NK-92 treated with Interleukin-12 subunit alpha and Interleukin-12 subunit beta, amount 100 ng/mL, for 24 hours (cell line): ENCODE results near the gene GUCY1A1.

Experiments used
- DNase-seq: peaks from one replicate; lab custom pipeline; 2025; lab: John Stamatoyannopoulos, UW

The GUCY1A1 gene

DNA sequence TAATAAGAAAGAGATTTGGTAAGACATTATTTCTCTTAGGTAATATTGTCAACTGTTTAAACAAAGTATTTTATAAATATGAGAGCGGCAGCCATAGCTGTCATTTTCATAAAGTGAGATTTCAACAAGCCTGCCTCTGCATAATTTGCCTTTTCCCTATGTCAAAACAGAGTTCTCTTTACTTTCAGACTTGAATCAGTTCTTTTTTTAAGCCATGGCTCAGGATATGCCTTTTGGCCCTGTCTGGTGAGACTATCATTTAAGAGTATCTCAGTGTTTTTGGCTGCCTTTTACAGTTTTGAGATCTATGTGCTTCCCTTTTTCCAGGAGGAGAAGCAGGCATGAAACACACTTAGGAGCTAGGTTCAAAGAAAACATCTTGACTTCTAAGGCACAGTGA lies 7.5 kb upstream of the GUCY1A1 start:
- no peak for DNase-seq

DNA sequence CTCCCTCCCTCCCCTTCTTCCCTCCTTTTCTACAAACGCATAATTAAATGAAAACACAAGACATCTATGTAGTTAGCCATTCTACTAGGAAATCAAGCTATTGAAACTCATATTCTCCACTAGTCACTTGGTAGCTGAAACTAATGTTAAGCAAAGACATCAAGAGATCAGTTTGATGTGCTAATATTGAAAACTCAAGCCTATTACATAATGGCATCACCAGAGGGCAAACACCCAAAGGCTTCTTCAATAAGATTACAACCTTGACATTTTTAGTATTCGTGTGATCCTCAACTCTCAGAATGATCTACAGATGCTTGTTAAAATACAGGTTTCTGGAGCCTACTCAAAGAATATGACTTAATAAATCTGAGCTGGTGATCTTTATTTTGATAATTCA lies 6.2 kb upstream of the GUCY1A1 start:
- DNase-seq: no peak

DNA sequence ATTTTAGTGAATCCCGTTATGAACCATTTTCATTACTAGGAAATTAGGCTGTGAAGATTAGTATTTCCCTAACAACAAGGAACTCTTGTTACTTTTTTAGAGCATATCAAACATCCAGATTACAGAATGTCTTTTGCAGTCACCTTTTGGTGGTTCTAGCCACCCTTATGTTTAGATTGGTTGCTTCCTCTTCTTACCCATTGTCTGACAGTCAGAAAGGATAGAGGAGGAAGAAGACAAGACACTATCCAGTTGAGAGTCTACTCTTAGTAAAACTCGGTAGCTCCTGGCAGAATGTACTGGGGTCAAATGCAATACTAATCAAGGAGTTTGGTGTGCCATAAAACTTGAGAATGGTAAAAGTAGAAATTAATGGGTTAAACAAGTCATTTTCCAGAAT lies 1.6 kb upstream of the GUCY1A1 start:
- no peak for DNase-seq

DNA sequence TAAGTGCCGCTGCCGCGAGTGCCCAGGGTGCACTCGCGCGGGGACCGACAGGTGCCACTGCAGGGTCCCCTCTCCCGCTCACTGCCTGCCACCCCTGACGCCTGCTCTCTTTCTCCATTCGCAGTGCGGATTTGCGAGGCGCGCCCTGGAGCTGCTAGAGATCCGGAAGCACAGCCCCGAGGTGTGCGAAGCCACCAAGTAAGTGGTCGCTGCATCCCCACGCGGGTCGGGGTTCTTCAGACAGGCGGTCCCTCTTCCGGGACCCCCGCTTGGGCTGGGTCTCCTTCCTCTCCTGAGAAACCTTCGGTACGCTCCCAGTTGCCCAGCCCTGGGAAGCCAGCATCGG lies 547 bp downstream of the GUCY1A1 start:
- DNase-seq: no peak

DNA sequence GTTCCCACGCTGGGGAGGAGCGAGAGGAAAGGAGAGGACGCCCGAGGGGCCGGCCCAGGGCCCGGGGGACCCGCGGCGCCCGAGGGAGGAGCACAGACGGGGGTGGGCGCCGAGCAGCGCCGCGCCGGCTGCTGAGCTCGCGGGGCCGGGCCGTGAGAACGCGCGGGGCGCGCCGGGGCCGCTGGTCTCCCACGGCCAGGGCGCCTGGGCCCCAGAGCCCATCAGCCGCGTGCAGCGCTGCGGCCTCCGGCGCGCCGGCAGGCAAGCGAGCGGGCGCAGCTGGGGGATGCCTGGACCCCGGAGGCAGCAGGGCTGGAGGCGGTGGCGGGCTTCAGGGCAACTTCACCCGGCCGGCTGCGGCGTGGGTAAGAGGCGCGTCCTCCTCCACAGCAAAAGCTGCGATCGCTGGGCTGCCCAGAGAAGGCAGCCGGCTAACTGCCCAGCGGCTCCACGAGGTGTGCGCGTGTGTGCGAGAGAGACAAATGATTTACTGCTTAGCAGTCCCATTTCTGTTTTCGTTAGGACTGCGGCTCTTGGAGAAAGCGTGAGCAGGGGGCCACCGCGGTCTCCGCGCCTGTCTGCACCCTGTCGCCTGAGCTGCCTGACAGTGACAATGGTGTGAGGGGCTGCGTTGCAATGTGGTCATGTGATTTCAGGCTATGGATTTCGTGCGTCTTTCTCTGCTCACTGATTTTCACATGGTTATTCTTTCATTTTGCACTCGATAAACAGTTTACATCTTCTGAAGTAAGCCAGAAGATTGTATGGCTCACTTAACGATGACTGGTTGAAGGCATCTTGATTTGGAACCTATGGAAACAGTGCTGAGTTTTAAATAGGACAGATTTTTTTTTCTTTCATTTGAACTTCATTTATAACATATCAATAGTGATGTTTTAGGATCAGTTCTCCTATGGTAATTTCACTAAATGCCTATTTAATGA lies 1.2 kb downstream of the GUCY1A1 start:
- DNase-seq: no peak

DNA sequence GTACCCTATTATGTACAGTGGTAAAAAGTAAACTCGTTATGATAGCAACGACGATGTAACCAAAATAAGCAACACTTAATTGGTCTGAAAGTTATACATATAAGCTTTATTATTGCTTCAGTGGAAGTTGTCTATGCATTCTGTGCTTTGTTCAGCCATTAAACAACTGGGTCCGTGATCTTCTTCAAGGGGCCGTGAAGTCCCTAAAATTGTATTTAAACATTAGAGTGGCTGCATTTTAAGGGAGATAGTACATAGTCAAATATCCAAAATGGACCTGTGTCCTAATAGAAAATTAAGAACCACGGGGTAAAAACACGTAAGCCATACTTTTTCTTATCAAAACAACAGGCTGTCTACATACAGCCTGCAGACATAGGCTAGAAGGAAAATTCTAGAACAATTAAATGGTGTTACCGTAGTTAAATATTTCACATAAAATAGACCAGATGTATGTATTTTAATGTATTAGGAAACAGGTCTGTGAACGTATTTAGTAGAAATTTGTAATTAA lies 2.1 kb downstream of the GUCY1A1 start:
- no peak for DNase-seq

DNA sequence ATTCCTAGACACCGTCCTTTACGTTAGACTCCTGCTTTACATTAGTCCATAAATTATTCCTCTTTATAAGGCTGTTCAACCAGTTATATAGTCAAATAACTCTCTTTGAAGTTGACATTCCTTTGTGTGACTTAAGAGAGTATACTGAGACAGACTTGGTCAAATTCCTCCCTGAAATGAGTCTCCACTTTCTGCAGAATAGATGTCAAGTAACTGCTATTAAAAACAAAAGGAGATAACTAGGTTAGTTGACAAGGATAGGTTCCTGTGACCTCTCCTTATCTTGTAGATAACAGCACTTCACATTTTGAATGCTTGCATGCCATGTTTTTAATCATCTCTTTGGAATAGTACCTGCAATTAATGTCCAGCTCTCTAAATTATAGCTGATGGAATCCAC lies 5.7 kb downstream of the GUCY1A1 start:
- no peak for DNase-seq

DNA sequence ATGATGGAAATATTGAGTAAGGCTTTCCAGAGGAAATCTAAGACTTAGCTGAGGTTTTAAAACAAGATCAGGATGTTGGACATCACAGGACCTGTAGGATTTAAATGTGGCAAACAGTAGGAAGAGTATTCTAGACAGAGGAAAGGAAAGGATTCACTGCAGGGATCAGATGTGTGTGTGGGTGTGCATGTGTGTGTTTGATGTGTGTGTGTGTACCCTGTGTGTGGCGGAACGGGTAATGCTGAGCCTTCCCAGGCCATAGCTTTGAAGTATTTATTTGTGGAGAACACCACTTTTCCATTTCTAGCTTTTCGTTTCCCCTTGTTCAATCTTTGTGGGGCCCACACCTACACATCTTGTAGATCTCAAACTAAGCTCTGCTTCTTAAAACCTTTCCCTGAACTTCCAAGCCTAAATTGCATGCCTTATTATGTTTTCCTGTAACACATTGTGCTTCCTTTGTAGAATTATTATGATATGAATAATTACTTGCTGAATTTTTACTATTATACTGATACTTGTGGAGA lies 6.9 kb downstream of the GUCY1A1 start:
- no peak for DNase-seq

DNA sequence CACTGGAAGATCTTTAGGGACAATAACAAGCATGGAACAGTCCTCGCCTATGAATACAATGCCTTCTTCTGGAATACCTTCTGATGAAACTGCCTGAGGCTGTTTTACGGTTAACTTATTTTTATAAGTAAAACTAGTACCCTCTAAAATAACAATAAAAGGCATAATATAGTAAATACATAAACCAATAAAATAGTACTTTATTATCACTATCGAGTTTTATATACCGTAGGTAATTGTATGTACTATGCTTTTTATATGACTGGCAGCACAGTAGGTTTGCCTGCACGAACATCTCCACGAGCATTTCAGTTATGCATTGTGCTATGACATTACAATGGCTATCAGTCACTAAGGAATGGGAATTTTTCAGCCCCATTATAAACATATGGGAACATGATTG lies 8.0 kb downstream of the GUCY1A1 start:
- DNase-seq: no peak

DNA sequence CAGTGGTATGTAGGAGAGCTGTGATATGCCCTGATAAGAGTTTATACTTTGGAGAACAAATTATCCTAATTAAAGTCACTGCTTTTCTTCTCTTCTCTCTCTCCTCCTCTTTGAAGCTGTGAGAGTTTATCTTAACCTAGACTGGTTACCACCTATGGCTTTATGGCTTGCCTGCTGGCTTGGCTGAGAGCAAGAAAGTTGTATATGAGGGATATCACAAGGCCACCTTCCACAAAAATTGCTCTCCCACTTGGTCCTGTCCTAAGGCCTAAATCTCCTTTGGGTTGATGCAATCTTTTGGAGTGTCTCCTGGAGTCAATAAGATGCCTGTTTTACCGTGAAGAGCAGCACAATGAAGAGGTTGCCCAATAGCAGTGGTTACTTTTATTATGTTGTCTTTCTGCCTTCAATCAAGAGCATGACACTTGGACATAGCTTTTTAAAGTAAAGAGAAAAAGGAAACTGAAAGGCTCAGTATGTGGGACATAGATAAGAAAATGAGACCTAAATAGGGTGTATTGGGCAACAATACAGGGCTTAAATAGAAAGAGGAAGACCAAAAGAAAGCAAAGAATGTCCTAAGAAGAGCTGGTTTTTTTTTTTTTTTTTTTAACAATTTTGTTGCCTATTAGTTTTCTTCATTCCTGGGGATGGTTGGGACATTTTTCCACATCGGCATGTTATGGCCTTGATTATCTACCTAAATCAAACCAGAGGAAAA lies 9.2 kb downstream of the GUCY1A1 start:
- DNase-seq: no peak

DNA sequence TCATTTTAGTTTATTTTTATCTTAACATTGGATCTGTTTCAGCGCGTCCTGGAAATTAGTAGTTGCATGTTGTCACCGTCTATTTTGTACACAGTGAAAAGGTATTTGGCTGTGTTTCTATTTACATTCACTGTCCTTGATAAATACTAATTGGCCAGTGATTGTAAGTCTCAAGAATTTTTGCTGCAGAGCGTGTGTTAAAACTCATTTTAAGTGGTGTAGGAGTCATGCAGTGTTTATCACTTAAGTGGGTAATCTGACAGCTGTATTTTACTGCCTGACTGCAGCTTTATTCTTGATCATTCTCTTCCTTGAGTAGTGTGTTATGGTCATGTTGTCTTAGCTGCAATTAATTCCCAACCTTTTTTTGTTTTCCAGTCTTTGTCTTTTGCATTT lies 9.8 kb downstream of the GUCY1A1 start:
- DNase-seq: no peak

DNA sequence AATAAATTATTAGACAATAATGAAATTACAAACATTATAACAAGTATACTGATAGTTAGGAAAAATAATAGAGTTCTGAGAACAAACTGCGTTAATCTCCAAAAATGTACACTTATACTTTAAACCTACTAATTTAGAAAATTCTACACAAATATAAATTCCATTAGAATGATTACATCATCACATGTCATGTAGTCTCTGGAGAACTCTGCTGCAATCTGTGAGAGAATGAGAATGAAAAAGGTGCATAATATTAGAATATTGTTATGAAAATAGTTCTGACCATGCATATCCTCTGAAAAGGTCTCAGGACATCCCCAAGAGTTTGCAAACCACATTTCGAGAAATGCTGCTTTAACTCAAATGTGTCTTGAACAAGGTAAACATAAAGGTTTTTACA lies 11.4 kb downstream of the GUCY1A1 start:
- no peak for DNase-seq

DNA sequence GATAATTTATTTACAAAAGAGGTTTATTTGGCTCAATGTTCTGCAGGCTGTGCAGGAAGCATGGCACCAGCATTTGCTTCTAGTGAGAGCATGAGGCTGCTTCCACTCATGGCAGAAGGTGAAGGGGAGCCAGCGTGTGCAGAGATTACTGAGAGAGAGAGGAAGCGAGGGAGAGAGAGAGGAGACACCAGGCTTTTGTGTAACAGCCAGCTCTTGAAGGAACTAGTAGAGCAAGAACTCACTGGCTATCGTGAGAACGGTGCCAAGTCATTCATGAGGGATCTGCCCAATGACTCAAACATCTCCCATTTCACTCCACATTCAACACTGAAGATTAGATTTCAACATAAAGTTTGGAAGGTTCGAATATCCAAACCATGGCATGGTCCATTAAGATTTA lies 12.7 kb downstream of the GUCY1A1 start:
- DNase-seq: no peak

DNA sequence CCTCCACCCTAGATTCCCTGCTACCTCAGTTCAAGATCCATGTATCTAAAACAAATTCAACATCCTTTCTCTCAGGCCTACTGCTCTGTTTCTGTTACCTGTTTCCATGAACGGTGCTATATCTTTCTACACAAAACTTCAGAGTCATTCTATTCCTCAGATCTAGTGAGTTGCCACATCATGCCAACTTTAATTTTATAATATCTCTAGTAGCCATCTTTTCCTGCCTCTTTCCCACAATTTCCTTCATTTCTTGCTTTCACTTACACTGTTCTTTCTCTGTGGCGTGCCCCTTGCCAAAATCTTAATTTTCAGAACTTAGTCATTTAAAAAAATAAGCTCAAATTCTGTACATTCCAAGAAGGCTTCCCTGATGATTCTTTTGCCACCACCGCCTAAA lies 15.2 kb downstream of the GUCY1A1 start:
- DNase-seq: no peak

DNA sequence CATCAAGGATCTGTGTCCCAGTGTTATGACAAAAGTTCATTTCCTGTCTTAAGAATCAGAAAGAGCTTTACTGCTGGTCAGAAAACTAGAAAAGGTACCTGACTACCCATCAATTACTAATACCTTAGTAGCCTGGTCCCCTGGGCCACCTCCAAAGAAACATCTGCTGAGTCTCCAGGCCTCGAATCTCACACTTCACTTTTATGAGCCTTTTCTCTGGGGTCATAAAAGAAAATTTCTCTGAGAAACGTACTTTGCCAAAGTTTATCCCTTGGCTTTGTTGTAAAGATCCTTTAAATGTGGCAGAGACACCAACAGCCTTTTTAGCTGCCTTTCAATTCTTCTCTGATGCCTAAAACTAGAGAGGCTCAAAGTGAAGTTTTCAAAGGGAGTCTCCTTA lies 17.8 kb downstream of the GUCY1A1 start:
- DNase-seq: no peak

DNA sequence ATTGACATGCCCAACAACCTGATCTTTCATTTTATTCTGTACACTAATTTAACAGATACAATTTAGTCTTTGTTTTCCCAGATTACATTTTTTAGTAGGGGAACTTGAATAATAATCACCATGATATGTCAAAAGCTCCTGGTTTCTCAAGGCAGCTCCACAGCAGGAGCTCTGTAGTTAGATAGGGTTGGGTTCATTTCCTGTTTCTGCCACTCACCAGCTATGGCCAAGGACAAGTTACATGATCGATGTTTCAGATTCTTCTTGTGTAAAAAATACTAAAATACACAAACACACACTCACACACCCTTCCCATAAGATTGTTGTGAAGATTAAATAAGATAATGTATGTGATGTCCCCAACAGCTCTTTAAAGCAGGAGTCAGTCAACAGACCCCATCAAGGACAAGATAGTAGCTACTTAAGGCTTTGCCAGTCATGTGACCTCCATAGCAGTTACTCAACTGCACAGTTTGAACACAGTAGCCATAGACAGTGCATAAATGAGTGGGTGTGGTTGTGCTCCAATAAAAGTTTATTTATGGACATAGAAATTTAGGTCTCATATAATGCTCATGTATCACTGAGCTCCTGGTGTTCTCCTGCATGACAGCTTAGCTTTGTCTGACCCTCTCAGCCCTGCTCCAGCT lies 18.4 kb downstream of the GUCY1A1 start:
- no peak for DNase-seq

DNA sequence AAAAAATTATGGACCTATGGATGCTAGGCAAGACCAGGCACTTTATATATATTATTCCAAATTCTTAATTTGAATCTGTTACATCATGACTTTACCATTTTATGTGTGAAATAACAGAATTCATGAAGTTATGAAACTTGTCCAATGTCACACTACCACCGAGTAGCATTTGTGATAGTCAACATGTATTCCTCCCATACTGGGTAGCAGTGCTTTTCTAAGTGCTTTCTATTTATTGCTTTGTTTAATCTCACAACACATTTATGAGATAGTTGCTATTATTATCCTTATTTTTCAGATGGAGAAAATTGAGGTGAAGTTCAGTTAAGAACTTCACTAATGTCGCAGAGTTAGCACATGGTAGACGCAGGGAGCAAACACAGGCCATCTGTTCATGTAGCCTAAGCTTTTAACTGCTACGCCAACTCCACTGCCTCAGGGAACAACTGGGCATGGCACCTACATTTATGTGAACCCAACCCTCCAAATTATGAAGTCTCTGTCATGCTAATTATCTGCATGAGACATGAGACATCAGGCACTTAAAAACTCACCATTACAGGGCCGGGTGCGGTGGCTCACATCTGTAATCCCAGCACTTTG lies 20.8 kb downstream of the GUCY1A1 start:
- DNase-seq: no peak

DNA sequence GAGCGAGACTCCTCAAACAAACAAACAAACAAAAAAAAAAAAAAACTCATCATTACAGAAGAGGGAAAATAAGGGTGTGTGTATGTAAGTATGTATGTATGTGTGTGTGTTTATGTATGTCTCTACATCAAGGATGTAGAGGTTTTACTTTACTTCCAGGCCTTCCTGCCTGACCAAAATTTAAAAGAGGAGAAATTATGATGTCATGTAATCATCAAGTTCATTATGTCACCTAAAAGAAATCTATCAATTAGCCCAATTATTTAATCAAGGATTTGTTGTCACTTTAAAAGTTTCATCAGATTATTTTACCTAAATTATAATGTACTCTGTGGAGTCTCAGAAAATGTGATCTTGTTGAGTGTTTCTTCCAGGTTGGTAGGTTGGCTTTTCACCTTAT lies 21.6 kb downstream of the GUCY1A1 start:
- DNase-seq: no peak

DNA sequence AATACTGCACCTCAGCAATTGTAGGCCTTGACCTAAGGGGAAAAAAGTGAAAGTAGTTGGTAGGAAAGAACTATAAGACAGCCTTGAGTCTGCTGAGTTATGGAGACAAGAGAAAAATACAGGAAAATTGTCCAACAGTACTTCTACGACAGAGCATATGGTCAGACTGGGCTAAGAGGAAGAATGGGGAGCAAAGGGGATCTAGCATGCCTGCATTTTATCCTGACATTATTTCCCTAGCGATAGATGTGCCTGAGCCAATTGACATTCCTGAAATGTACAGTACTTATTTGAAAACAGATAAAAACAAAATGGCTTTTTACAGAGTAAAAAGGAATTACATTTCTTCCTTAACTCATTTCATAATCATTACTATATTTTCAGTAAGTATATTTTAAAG lies 22.2 kb downstream of the GUCY1A1 start:
- no peak for DNase-seq

DNA sequence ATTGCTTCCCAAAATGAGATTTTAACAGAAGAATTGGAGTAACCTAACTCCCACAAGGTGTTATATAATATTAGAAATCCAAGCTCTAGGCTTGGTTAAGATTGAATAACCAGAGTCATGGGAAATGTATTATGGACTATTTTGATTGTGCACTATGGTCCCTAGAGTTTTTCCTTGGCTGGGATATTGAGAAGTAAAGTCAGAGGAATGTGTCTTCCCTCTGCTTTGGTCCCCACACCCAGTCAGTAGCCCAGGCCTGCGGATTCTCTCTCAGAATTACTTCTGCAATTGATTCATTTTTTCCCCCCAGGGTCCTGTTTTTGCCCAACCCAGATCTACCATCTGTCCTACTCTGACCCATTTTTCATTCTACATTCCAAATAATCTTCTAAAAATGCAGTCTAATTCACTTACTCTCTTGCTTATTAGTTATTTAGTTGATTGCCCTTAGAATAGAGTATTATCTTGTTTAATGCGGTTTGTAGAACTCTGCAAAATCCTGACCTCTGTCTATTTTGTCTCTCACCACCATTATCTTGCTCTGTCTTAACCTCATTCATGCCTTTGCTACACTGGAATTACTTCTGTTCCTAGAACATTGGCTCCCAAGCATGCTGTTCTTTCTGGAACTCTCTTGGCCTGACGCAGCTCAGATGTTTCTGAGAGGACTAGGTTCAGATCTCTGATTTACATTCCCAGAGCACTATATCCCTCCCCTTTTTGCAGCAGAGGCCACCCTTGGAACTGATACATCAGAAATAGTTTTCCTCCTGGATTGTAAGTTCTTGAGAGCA lies 23.6 kb downstream of the GUCY1A1 start:
- DNase-seq: no peak

DNA sequence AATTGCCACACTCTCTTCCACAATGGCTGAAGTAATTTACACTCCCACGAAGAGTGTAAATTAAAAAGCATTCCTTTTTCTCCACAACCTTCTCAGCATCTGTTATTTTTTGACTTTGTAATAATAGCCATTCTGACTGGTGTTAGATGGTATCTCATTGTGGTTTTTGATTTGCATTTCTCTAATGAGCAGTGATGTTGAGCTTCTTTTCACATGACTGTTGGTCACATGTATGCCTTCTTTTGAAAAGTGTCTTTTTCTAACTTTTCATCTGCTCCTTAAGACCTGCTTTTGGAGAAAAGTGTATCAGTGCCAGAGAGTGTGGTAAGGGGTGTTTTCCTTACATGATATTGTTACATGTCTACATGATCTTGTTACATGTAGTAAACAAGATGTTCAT lies 25.7 kb downstream of the GUCY1A1 start:
- DNase-seq: no peak
